ENCODE measurements around the gene PRKCQ.

- no peak for TF ChIP-seq CTCF (IDR thresholded peaks at IDR 0.05)
- TF ChIP-seq POLR2A (IDR thresholded peaks at IDR 0.05), result no peak
These were observed 27.1 kb upstream of the PRKCQ start for GRCh38 chr10:6607182-6607581.

Measured in Peyer's patch (tissue), 4 donors.